Lower lobe of right lung (tissue), 2 donors: Measurements from ENCODE around the gene TARBP2. TPM values are rescaled to one million over a fixed set of nuclear protein-coding genes. Genes with fewer than 3 reads are reported as not detected.

Experiments
- ATAC-seq, 2 donors: fragments of 200-7000 bp; cut with Tn5 transposase; one replicate each; pipeline ENCODE4 v1.9.1; 2020 to 2022; ENCODE audit warnings: mild to moderate bottlenecking in 2 of 2, moderate library complexity in 2 of 2
- DNase-seq: peaks from one replicate; pipeline ENCODE4 v3.0.0-alpha.2; 2020
- H3K27ac ChIP-seq: fragments of 200-600 bp; one replicate; pipeline ENCODE4 v1.8.0; 2022
- H3K27me3 ChIP-seq: fragments of 200-600 bp; one replicate; pipeline ENCODE4 v1.8.0; 2022; ENCODE audit warnings: low read depth
- H3K36me3 ChIP-seq: fragments of 200-600 bp; one replicate; pipeline ENCODE4 v1.8.0; 2022; ENCODE audit warnings: mild to moderate bottlenecking
- H3K4me1 ChIP-seq: fragments of 200-600 bp; one replicate; pipeline ENCODE4 v1.8.0; 2022
- H3K4me3 ChIP-seq: fragments of 200-600 bp; one replicate; pipeline ENCODE4 v1.8.0; 2022; ENCODE audit warnings: mild to moderate bottlenecking
- H3K9me3 ChIP-seq: fragments of 200-600 bp; one replicate; pipeline ENCODE4 v1.8.0; 2022
- intact Hi-C: fragments of 100-400 bp; cut with DNase I; formaldehyde crosslinking; loops from one replicate; pipeline ENCODE4 v1.11.0; 2022
- total RNA-seq: library from RNA; stranded (reverse); fragmentation: NEBNext Ultra II Directional; extraction: Animal tissue kit (Norgen Biotek cat#: 25700); gene quantifications from one replicate; pipeline ENCODE4 v1.2.1, GENCODE V29; 2021
- TF ChIP-seq, protein P1 (sequence below): fragments of 200-600 bp; IDR thresholded peaks from one replicate; pipeline ENCODE4 v1.8.0; 2022; ENCODE audit warnings: antibody characterized with exemption, mild to moderate bottlenecking
- donor health status: DM: no; HTN: yes; CAD: no; lungs with severe emphysema.

TARBP2 gene
- total RNA-seq, 1 donor from 2014 or later, result 34.3 TPM

DNA sequence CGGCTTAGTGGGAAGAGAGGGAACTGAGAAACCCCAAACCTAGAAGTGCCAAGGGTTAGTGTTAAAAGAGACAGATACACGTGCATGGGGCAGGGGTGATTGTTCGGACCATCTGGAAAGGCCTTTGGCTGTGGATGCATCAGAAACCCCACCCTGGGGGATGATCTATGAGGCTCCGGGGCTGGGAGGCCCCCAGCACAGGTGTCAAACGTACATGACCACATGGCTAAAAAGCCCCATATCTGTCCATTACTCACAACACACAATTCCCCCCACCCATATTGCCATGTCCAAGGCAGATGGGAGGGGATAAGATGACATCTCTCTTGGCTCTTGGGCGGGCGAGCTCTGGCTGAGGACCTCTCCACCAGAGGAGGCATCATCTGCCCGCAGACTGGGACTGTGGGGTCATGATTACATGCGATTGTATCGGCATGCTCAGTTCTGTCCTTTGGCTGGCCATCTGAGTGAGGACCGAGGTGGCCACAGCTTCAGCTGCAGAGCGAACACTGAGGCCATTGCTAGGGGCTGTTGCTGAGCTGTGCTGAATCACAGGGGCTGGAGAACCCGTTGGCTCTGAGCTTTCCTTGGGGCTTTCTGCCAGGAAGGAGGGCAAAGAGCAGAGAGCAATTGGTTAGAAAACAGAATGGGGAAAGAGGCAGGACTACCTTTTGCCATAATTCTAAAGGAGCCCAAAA, 15.8 kb downstream of the TARBP2 start:
- peaks cover 29% of the 10 kb centered on the region for H3K4me1 ChIP-seq
- ATAC-seq (no peak), DNase-seq (no peak)
- no peak overlapping the region for H3K4me3 ChIP-seq
- no peaks in the 10 kb centered on the region for H3K27me3 ChIP-seq
- no peak overlapping the region for H3K27ac ChIP-seq
- peaks cover 97% of the 10 kb centered on the region for H3K36me3 ChIP-seq
- TF ChIP-seq, protein P1, sequence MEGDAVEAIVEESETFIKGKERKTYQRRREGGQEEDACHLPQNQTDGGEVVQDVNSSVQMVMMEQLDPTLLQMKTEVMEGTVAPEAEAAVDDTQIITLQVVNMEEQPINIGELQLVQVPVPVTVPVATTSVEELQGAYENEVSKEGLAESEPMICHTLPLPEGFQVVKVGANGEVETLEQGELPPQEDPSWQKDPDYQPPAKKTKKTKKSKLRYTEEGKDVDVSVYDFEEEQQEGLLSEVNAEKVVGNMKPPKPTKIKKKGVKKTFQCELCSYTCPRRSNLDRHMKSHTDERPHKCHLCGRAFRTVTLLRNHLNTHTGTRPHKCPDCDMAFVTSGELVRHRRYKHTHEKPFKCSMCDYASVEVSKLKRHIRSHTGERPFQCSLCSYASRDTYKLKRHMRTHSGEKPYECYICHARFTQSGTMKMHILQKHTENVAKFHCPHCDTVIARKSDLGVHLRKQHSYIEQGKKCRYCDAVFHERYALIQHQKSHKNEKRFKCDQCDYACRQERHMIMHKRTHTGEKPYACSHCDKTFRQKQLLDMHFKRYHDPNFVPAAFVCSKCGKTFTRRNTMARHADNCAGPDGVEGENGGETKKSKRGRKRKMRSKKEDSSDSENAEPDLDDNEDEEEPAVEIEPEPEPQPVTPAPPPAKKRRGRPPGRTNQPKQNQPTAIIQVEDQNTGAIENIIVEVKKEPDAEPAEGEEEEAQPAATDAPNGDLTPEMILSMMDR, result no peak
- no peaks in the 10 kb centered on the region for H3K9me3 ChIP-seq
- intact Hi-C loops, result no loop called here

DNA sequence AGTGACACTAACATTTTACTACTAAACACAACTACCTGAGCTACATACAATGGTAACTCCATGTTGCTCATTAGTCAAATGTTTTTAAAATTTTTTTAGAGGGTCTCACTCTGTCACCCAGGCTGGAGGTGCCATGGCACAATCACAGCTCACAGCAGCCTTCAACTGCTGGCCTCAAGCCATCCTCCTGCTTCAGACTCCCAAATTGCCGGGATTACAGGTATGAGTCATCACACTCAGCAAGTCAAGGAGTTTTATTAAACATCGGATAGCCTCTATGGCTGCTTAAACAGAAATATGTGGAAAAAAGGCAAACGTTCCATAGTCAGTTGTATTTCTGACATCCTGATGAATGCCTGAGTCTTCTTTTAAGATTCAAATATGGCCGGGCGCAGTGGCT, 17.3 kb downstream of the TARBP2 start:
- intact Hi-C loops, result no loop called here
- Histone ChIP-seq H3K4me3 (no peak overlapping the region), H3K27ac (no peak overlapping the region), H3K36me3 (peaks cover 97% of the 10 kb centered on the region), H3K9me3 (no peaks in the 10 kb centered on the region), H3K4me1 (peaks cover 29% of the 10 kb centered on the region), H3K27me3 (no peaks in the 10 kb centered on the region)
- TF ChIP-seq, protein P1, result no peak
- ATAC-seq, result no peak
- DNase-seq, result no peak

DNA sequence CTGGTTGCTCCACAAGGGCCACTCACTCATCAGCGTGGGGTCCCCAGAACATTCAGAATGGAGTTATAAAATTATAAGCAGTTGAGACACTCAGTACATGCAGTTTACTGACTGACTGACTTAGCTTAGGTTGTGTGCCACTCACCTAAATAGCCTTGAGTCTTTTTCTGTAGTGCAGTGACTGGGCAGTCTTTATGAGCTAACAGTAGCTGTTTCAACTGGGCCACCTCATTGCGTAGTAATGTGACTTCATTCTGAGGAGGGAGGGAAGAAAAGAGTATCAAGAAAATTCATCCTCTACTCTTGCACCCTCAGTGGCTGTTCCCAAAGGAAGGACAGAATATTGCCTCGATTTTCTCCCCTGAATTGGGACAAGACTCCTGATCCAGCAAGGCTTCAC, 22.0 kb downstream of the TARBP2 start:
- no peaks in the 10 kb centered on the region for H3K27me3 ChIP-seq
- intact Hi-C loops, result no loop called here
- H3K4me3 ChIP-seq, result no peak overlapping the region
- ATAC-seq, result no peak
- no peak for DNase-seq
- H3K27ac ChIP-seq, result no peak overlapping the region
- no peaks in the 10 kb centered on the region for H3K9me3 ChIP-seq
- peaks cover 99% of the 10 kb centered on the region for H3K36me3 ChIP-seq
- TF ChIP-seq, protein P1, result no peak
- H3K4me1 ChIP-seq, result peaks cover 6% of the 10 kb centered on the region

DNA sequence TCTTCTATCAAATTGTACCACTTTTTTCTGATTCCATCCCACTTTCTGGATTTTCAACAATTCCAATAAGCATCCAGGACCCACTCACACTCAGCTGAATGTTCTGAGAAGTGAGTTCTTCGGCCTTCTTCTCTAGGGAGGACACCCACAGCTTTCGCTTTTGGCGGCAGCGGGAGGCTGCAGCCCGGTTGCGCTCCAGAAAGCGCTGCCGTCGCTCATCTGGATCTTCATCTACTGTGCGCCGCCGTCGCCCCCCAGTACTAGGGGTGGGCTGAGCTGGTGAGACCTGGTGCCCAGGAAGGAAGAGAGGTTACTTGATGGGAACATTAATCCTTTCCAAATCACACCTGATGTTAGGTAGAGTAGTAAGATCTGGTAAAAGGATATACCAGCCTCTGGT, 23.4 kb downstream of the TARBP2 start:
- DNase-seq (no peak), ATAC-seq (no peak)
- Histone ChIP-seq H3K36me3 (peaks cover 100% of the 10 kb centered on the region), H3K4me1 (no peaks in the 10 kb centered on the region), H3K4me3 (no peak overlapping the region), H3K27ac (no peak overlapping the region), H3K9me3 (no peaks in the 10 kb centered on the region), H3K27me3 (no peaks in the 10 kb centered on the region)
- TF ChIP-seq, protein P1, result no peak
- intact Hi-C loops, result no loop called here

DNA sequence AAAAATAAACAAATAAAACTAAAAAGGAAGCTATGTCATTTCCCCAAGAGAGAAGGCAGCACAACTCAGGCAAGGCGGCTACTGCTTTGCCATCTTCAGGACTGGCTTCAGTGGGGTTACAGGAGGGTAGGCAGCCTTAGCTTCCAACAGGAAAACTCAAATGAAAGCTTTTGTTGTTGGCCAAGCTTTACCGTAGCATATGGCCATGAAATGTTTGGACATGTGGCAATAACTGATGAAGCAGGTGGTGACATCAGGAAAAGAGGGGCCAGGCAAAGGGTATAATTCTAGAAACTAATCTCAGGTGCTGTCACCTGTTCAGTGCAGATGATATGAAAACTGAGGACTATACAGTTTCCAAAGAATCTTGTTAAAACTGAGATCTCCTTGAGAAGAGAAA, 29.0 kb downstream of the TARBP2 start:
- ATAC-seq, result no peak
- no peaks in the 10 kb centered on the region for H3K4me1 ChIP-seq
- no peak overlapping the region for H3K27ac ChIP-seq
- DNase-seq, result no peak
- intact Hi-C loops, result no loop called here
- H3K36me3 ChIP-seq, result peaks cover 100% of the 10 kb centered on the region
- no peaks in the 10 kb centered on the region for H3K27me3 ChIP-seq
- no peaks in the 10 kb centered on the region for H3K9me3 ChIP-seq
- no peak overlapping the region for H3K4me3 ChIP-seq
- TF ChIP-seq, protein P1, result no peak
